Measurements from ENCODE around the gene INPP5D.

Gene INPP5D

GRCh38 chr2:233037078-233037477 lies 23.1 kb upstream of the INPP5D start:
- no peak overlapping the region for H3K4me3 Mint-ChIP-seq
- H3K9me3 Mint-ChIP-seq: no peaks in the 10 kb centered on the region
- DNase-seq (no peak), ATAC-seq (replicated peaks) (no peak)
- no peaks in the 10 kb centered on the region for H3K36me3 Mint-ChIP-seq (ENCODE audit: insufficient read depth)
- H3K4me1 Mint-ChIP-seq (ENCODE audit: low read depth in 2 of 2): no peaks in the 10 kb centered on the region
- peaks cover 13 to 25% of the 10 kb centered on the region in 2 donors for H3K27me3 Mint-ChIP-seq
- H3K27ac Mint-ChIP-seq: peak overlapping the region in 1 of 2 donors; percentile 31

- DNase-seq (no peak), ATAC-seq (replicated peaks) (no peak)
- no peak overlapping the region for H3K27ac Mint-ChIP-seq
- no peak overlapping the region for H3K4me3 Mint-ChIP-seq
- H3K36me3 Mint-ChIP-seq (ENCODE audit: insufficient read depth): no peaks in the 10 kb centered on the region
- no peaks in the 10 kb centered on the region for H3K4me1 Mint-ChIP-seq (ENCODE audit: low read depth in 2 of 2)
- peaks cover 24 to 32% of the 10 kb centered on the region in 2 donors for H3K27me3 Mint-ChIP-seq
- H3K9me3 Mint-ChIP-seq: no peaks in the 10 kb centered on the region
These were observed 20.8 kb upstream of the INPP5D start for GRCh38 chr2:233039212-233039845.

- H3K27me3 Mint-ChIP-seq: peaks cover 24 to 32% of the 10 kb centered on the region in 2 donors
- ATAC-seq (replicated peaks): no peak
These were observed 20.2 kb upstream of the INPP5D start for GRCh38 chr2:233039846-233040530.

GRCh38 chr2:233040571-233040970 lies 19.6 kb upstream of the INPP5D start:
- Mint-ChIP-seq H3K9me3 (no peaks in the 10 kb centered on the region), H3K27me3 (peaks cover 24 to 32% of the 10 kb centered on the region in 2 donors), H3K27ac (no peak overlapping the region), H3K4me3 (no peak overlapping the region), H3K4me1 (ENCODE audit: low read depth in 2 of 2) (no peaks in the 10 kb centered on the region), H3K36me3 (ENCODE audit: insufficient read depth) (no peaks in the 10 kb centered on the region)
- DNase-seq: no peak
- no peak for ATAC-seq (replicated peaks)

More at GRCh38 chr2:233039846-233040530, 20.2 kb upstream of the INPP5D start:
- Mint-ChIP-seq H3K27ac (no peak overlapping the region), H3K36me3 (ENCODE audit: insufficient read depth) (no peaks in the 10 kb centered on the region), H3K4me3 (no peak overlapping the region), H3K4me1 (ENCODE audit: low read depth in 2 of 2) (no peaks in the 10 kb centered on the region), H3K9me3 (no peaks in the 10 kb centered on the region)
- DNase-seq: no peak

- ATAC-seq (replicated peaks) (no peak), DNase-seq (no peak)
- peaks cover 3% of the 10 kb centered on the region for H3K36me3 Mint-ChIP-seq (ENCODE audit: insufficient read depth)
- peaks cover 24 to 32% of the 10 kb centered on the region in 2 donors for H3K27me3 Mint-ChIP-seq
- no peak overlapping the region for H3K27ac Mint-ChIP-seq
- no peaks in the 10 kb centered on the region for H3K9me3 Mint-ChIP-seq
- no peaks in the 10 kb centered on the region for H3K4me1 Mint-ChIP-seq (ENCODE audit: low read depth in 2 of 2)
- H3K4me3 Mint-ChIP-seq: no peak overlapping the region
These were observed 18.3 kb upstream of the INPP5D start for GRCh38 chr2:233041722-233042323.

GRCh38 chr2:233042549-233042948 lies 17.6 kb upstream of the INPP5D start:
- ATAC-seq (replicated peaks) (no peak), DNase-seq (no peak)
- peaks cover 24 to 32% of the 10 kb centered on the region in 2 donors for H3K27me3 Mint-ChIP-seq
- no peak overlapping the region for H3K27ac Mint-ChIP-seq
- H3K9me3 Mint-ChIP-seq: no peaks in the 10 kb centered on the region
- peaks cover 3% of the 10 kb centered on the region for H3K36me3 Mint-ChIP-seq (ENCODE audit: insufficient read depth)
- H3K4me3 Mint-ChIP-seq: no peak overlapping the region
- peaks cover 0 to 4% of the 10 kb centered on the region in 2 donors for H3K4me1 Mint-ChIP-seq (ENCODE audit: low read depth in 2 of 2)

- Mint-ChIP-seq H3K4me3 (no peak overlapping the region), H3K36me3 (ENCODE audit: insufficient read depth) (peaks cover 3% of the 10 kb centered on the region), H3K27ac (no peak overlapping the region), H3K27me3 (peaks cover 22 to 27% of the 10 kb centered on the region in 2 donors), H3K4me1 (ENCODE audit: low read depth in 2 of 2) (peaks cover 12 to 16% of the 10 kb centered on the region in 2 donors), H3K9me3 (no peaks in the 10 kb centered on the region)
- DNase-seq: no peak
- no peak for ATAC-seq (replicated peaks)
These were observed 15.1 kb upstream of the INPP5D start for GRCh38 chr2:233044974-233045605.

- Mint-ChIP-seq H3K27ac (no peak overlapping the region), H3K36me3 (ENCODE audit: insufficient read depth) (peaks cover 6% of the 10 kb centered on the region), H3K4me1 (ENCODE audit: low read depth in 2 of 2) (peaks cover 16 to 25% of the 10 kb centered on the region in 2 donors), H3K27me3 (peaks cover 6 to 10% of the 10 kb centered on the region in 2 donors), H3K4me3 (no peak overlapping the region), H3K9me3 (no peaks in the 10 kb centered on the region)
- DNase-seq (no peak), ATAC-seq (replicated peaks) (no peak)
These were observed 12.9 kb upstream of the INPP5D start for GRCh38 chr2:233047206-233047605.

GRCh38 chr2:233047667-233048066 lies 12.5 kb upstream of the INPP5D start:
- Mint-ChIP-seq H3K9me3 (no peaks in the 10 kb centered on the region), H3K4me3 (no peak overlapping the region), H3K27ac (peak overlapping the region in 1 of 2 donors; percentile 1), H3K36me3 (ENCODE audit: insufficient read depth) (peaks cover 6% of the 10 kb centered on the region), H3K27me3 (peaks cover 1 to 6% of the 10 kb centered on the region in 2 donors), H3K4me1 (ENCODE audit: low read depth in 2 of 2) (peaks cover 16 to 25% of the 10 kb centered on the region in 2 donors)
- DNase-seq (no peak), ATAC-seq (replicated peaks) (no peak)

- H3K9me3 Mint-ChIP-seq: no peaks in the 10 kb centered on the region
- H3K27ac Mint-ChIP-seq: peak overlapping the region in 1 of 2 donors; percentile 50
- DNase-seq: no peak
- peaks cover 17 to 25% of the 10 kb centered on the region in 2 donors for H3K4me1 Mint-ChIP-seq (ENCODE audit: low read depth in 2 of 2)
- peak overlapping the region in 1 of 2 donors; percentile 42 for H3K4me3 Mint-ChIP-seq
- no peak for ATAC-seq (replicated peaks)
- H3K36me3 Mint-ChIP-seq (ENCODE audit: insufficient read depth): peaks cover 6% of the 10 kb centered on the region
- peaks cover 0 to under 1% of the 10 kb centered on the region in 2 donors for H3K27me3 Mint-ChIP-seq
These were observed 11.5 kb upstream of the INPP5D start for GRCh38 chr2:233048569-233049193.

- Mint-ChIP-seq H3K27me3 (no peaks in the 10 kb centered on the region), H3K4me1 (ENCODE audit: low read depth in 2 of 2) (peaks cover 23 to 31% of the 10 kb centered on the region in 2 donors), H3K36me3 (ENCODE audit: insufficient read depth) (peaks cover 11% of the 10 kb centered on the region), H3K9me3 (no peaks in the 10 kb centered on the region), H3K4me3 (peak overlapping the region in 1 of 2 donors; percentile 42), H3K27ac (peak overlapping the region in 1 of 2 donors; percentile 50)
- ATAC-seq (replicated peaks): peak; percentile 90
- DNase-seq: peak; percentile 19 to 41 (median 38)
These were observed 10.9 kb upstream of the INPP5D start for GRCh38 chr2:233049194-233049761.

GRCh38 chr2:233051241-233052149 lies 8.6 kb upstream of the INPP5D start:
- Mint-ChIP-seq H3K36me3 (ENCODE audit: insufficient read depth) (peaks cover 15% of the 10 kb centered on the region), H3K27ac (peak overlapping the region in 1 of 2 donors; percentile 54), H3K4me3 (no peak overlapping the region), H3K4me1 (ENCODE audit: low read depth in 2 of 2) (peaks cover 26 to 35% of the 10 kb centered on the region in 2 donors), H3K9me3 (no peaks in the 10 kb centered on the region), H3K27me3 (no peaks in the 10 kb centered on the region)
- DNase-seq: no peak
- no peak for ATAC-seq (replicated peaks)
